NCI-H510A (cell line): Measurements from ENCODE around the gene BMPR1B.
A peak's percentile ranks its signal among the peaks of the same experiment; 100 is the strongest.

ENCODE experiments used
- DNase-seq: peaks from one replicate; lab custom pipeline; 2025; lab: John Stamatoyannopoulos, UW

The BMPR1B gene

GRCh38 chr4:94757192-94758140, at the start of gene BMPR1B:
Gene BMPR1B, plus strand, starts transcription at chr4:94757955. Its CDS starts 346,470 bp downstream, at chr4:95104425.
- no peak for DNase-seq

DNA sequence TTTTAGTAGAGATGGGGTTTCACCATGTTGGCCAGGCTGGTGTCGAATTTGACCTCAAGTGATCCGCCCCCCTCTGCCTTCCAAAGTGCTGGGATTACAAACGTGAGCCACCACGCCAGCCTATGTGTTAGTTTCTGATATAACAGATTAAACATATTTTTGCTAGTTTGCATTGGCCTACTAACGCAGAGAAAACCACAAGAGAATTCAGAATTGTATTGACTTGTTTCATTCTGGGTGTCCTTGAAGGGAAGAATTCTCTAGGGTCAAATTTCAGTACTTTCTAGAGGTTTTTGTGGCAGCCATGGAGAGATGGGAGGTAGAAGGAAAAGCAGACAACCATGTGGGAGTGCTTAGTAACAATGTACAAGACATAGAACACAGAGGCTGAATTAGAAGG, 46.1 kb upstream of the BMPR1B start:
- DNase-seq: no peak

DNA sequence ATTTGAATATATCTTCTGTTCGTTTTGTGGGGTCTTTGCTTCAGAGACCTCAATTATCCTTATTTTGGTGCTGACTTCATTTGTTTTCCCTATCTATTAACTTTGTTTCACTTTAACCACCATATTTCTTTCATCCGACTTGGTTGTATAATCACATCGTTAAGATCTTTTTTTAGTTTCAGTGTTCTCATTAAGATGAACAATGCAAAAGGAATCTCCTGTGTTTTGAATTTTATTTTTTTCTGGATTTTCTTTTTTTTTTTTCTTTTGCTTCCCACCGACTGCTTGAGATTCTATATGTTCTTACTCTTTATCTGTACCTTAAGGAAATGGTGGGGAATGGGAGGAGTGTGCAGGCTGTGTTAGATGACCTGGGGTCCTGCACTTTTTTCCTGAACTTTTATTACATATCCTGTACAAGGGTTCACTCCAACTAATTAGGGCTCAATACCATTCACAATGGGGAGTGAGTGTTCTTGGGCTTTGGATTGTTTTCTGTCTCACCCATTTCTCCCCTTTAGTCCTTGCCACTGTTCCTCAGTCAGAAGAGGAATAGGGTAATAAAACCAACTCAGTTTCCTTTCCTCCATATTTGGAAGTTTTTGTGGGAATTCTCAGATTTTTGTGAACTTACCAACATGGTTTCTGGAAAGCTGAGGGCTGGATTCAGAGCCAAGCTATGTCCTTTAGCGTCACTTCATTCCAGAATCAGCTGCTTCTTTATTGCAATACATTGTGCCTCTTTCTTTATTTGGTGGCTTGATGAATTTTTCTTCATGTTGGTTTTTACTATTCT, 43.2 kb upstream of the BMPR1B start:
- DNase-seq: no peak

GRCh38 chr4:94715726-94716125, 42.0 kb upstream of the BMPR1B start:
- peak; percentile 23 for DNase-seq

DNA sequence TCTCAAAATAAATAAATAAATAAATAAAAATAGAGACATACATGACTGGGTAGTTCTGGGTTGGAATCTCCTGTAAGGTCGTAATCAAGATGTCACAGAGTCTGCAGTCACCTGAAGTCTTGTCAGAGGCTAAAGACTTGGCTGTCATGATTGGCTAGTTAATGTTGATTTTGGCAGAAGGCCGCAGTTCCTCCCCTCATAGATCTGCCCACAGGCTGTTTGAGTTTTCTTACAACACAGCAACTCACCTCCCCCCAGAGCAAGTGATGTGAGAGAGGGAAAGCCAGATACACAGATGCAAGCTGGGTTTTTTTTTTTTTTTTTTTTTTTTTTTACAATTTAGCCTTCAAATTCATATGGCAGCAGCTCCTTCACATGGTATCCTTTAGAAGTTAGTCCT, 36.4 kb upstream of the BMPR1B start:
- no peak for DNase-seq

- DNase-seq: no peak
Observed at GRCh38 chr4:94722270-94722669, 35.5 kb upstream of the BMPR1B start.

DNA sequence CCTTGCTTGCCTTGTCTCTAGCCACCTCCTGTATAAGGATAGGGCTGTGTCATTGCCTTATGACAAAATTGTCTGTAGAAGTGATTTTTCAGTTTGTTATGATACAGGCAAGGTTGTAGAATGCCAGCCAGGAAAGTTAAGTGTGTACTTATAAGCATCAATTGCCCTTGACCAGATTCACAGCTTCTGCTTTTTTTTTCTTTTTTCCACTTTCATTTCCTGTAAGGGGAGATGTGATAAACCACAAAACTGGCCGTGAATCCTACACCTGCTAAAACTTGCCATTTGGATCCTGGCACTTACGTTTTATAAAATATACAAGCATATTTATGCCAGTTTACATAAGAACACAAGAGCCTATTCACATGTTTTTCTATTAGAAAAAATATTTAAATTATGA, 35.0 kb upstream of the BMPR1B start:
- no peak for DNase-seq

DNA sequence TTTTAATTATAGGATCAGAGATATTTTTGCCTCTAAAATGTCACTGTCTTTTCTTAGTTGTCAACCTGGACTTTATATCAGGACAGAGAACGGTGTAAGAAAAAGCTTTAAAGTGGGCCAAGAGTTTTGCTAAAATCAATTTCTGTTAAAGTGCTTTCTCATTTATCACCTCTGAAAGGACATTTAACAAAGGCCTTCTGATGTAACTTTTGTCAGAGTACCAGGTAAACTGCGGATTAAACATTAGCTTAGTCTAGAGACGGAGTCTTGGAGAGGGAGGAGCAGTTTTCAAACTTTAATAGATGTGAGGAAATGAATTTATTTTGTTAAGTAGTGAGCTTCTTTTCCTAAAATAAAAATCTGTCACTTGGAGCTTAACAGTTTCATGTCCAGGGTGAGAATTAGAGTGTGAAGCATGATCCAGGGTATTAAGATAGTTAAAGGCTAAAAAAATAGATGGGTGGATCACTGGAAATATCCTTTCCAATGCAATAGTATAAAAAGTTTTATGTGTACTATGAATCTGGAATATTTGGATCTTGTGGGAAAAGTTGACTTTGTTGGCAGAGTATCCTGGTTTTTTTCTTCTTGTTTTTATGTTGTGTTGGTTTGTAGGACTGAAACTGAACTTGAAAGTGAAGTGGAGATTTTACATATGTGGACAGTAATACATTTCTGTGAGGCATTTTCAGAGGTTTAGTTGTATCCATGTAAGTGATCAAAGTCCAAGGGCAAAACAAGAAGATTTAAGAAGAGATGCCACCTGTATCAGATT, 33.6 kb upstream of the BMPR1B start:
- DNase-seq: no peak

- DNase-seq: no peak
Observed at GRCh38 chr4:94726524-94727123, 31.1 kb upstream of the BMPR1B start.

DNA sequence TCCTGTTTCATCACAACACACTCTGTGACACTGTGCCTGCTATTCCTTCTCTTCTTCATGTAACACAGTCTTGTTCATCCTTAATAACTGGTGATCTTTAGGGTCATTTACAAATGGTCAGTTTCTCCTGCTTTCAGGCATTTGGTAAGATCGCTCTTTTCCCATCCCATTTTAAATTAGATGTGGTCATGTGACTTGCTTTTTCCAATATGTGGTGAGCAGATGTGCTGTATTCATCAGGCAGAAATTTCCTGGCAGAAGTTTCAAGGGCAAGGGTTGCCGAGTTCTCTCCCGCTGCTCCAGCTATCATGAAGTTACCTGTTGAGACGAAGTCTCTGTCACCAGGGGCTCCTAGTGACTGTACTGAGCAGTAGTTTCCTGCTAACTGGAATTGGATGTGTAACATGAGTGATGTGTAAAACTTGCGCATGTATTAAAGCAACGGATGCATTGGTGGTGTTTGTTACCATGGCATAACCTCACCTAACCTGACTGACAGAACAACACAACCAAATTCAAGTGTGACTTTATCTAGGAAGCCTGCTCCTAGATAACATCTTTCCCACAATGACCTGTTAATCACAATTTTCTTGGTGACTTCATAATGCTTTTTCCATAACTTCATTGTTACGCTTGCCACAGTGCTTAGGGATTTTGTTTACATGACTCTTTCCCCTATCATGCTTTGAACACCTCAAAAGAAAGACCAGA, 29.5 kb upstream of the BMPR1B start:
- DNase-seq: no peak

- DNase-seq: no peak
Observed at GRCh38 chr4:94732358-94732698, 25.4 kb upstream of the BMPR1B start.

DNA sequence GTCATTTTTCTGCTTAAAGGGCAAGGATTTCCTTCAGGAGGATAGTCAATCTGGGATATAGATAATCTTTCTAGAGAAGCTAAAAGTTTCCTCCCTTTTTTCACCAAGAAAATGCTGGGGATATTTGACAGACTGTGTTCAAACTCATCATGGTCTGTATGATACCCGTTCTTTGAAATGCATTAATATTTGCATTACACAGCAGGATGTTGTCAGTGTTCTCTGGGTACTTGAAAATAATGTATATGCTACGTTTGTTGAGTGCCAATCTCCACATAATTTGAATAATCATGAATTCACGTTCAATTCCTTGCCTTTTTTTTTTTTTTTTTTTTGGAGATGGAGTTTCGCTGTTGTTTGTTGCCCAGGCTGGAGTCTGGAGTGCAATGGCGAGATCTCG, 18.0 kb upstream of the BMPR1B start:
- DNase-seq: no peak

GRCh38 chr4:94741304-94741703, 16.5 kb upstream of the BMPR1B start:
- no peak for DNase-seq

- no peak for DNase-seq
Observed at GRCh38 chr4:94743838-94744237, 13.9 kb upstream of the BMPR1B start.

- no peak for DNase-seq
Observed at GRCh38 chr4:94744850-94745249, 12.9 kb upstream of the BMPR1B start.

- no peak for DNase-seq
Observed at GRCh38 chr4:94746746-94747145, 11.0 kb upstream of the BMPR1B start.

DNA sequence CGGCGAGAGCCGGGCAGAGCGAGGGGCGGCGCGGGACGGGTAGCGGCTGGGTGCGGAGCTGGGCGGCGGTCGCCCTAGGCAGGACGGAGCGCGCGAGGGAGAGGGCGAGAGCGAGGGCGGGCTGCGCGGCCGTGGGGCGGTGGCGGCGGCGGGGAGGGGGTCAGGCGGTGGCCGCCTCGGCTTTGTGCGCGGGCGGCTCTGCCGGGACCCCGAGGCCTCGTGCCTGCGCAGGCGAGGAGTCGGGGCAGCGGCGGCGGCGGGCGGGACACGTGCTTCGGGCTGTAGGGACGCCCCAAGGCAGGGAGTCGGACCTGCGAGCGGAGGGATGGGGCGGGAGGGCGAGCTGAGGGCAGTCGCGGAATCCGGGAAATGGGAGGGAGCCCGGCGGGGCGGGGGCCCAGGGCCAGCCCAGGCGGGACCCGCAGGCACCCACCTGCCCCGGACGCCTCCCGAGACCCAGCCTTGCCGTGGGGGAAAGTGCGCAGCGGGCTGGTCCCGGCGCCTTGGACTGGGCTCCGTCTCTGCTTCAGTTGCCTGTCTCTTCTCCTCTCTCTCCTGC, 465 bp downstream of the BMPR1B start:
- no peak for DNase-seq

- DNase-seq: no peak
Observed at GRCh38 chr4:94758700-94759399, 1.1 kb downstream of the BMPR1B start.

DNA sequence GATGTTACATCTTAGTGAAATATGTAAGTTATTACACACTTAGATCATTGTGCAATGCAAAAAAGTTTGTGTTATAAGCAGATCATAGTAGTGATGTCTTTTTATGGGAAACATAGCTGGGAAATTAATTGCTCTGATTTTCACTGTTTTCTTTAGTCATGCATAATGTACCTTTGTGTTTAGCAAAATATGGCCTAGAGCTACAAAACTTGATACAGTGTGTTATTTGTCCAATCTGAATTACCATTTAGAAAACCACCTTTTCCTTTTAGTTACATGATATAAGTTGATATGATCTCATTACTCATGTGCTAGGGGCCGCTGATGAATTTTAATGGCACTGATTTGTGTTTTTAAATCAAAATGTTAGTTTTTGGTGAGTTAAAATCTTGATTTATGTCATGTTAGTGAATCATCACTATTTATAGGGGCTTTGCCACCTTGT, 2.0 kb downstream of the BMPR1B start:
- DNase-seq: no peak

- no peak for DNase-seq
Observed at GRCh38 chr4:94762326-94762725, 4.6 kb downstream of the BMPR1B start.
